ENCODE measurements around the gene PREPL. TPM values are rescaled to one million over a fixed set of nuclear protein-coding genes. Genes with fewer than 3 reads are reported as not detected.

The PREPL gene
- total RNA-seq, 1 donor from 2014 or later: 19.4 TPM

- DNase-seq: peak; percentile 63
Observed at GRCh38 chr2:44291281-44292248, 69.7 kb downstream of the PREPL start.

- DNase-seq: no peak
Observed at GRCh38 chr2:44290261-44290660, 71.0 kb downstream of the PREPL start.

DNA sequence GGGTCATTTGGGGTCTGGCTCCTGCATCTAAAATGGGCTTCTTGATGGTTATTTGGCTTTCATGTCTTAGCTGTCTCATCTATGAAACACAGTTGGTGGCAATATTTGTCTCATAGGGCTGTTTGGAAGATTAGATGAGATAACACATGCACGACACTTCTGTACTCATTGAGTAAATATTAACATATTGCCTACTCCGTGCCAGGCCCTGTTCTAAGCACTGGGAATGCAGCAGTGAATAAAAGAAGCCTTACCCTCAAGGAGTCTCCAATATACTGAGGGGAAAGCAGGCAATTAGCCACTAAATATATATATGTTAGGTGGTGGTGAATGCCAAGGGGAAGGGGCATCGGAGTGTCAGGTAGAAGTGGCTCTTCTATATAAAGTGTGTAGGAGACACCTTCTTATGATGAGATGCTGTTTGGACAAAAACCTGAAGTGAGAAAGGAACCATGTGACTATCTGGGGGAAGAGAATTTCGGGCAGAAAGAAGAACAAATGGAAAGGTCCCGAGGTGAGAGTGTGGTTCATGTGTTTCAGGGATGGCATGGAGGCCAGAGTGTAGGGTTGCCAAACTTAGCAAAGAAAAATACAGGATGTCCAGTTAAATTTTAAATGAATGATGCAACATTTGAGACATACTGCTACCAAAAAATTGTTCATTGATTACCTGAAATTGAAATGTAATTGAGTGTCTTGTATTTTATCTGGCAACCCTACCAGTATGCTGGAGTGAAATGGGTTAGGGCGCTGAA lies 74.2 kb downstream of the PREPL start:
- DNase-seq: no peak

GRCh38 chr2:44286119-44286883 lies 75.0 kb downstream of the PREPL start:
- no peak for DNase-seq

DNA sequence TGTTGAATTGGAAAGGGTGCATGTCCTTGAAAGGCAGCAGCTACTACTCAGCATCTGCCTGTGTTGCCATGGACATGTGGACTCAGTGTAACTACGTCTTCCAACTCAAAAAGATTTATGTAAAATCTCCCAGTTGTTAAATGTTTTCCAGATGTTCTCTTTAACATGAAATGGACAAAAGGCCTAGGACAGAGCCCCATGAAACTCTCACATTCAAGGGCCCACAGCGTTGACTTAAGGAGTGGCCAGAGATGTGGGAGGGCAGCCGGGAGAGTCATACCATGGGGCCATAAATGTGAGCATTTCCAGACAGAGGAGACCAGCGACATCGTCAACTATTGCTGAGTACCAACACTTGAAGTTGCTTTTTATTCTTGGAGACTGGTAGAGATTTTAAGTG lies 76.1 kb downstream of the PREPL start:
- no peak for DNase-seq

- no peak for DNase-seq
Observed at GRCh38 chr2:44283116-44283666, 78.1 kb downstream of the PREPL start.

GRCh38 chr2:44280869-44281268 lies 80.4 kb downstream of the PREPL start:
- no peak for DNase-seq

GRCh38 chr2:44277541-44277940 lies 83.8 kb downstream of the PREPL start:
- DNase-seq: no peak

GRCh38 chr2:44275927-44276303 lies 85.4 kb downstream of the PREPL start:
- no peak for DNase-seq

DNA sequence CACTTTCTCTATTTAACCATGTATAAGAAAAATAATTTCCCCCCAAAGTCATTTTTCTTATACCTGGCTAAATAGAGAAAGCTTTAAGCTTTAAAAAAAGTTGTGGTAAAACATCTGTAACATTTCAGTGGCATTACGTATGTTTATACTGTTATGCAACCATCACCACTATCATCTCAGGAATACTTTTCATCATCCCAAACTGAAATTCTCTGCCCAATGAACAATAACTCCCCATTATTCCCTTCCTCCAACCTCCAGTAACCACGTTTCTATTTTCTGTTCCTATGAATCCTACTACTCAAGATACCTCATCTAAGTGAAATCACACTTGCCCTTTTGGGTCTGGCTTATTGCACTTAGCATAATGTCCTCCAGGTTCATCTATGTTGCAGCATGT lies 87.7 kb downstream of the PREPL start:
- DNase-seq: no peak

DNA sequence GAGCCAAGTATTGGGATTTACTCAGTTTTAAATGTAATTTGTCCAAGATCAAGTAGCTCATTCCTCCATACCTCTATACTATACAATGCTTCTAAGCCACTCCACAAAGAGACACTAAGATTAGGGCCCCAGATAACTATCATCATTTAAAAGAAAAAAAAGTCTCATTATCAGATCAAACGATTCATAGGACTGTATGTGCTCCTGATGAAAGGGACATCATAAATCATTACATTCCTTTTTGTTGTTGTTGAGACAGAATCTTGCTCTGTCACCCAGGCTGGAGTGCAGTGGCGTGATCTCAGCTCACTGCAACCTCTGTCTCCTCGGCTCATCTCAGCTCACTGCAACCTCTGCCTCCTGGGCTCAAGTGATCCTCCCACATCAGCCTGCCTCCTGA lies 88.2 kb downstream of the PREPL start:
- no peak for DNase-seq

DNA sequence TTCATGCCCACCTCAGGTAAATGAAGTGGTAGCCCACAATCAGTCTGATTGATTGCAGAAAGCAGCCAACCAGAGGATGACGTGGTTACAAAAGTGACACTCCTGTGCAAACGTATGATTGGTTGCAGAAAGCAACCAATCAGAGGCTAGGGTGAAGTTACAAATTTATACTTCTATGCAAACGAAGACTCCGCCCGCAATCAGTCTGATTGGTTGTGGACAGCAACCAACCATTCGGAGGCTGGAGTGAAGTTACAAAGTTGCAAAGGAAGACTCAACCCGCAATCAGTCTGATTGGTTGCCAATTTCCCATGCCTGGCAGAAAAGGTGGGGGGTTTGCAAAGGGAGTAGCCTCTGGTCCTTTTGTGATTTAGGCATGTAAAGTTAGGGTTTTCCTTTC lies 90.0 kb downstream of the PREPL start:
- no peak for DNase-seq

DNA sequence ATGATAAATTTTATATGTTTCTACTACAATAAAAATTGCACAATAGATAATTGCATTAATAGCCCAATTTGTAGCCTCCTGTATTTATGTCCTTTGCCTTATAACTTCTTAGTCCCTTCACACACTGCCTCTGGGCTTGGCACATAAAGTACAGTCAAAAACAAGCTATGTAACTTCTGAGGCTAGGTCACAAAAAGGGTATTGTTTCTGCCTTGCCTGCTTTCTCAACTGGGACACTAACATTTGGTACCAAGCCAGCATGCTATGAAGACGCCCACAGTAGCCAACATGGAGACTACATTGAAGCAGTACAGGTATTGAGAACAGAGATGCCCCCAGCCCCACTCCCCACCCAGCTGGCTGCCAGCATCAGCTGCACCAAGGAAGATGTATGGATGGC lies 91.5 kb downstream of the PREPL start:
- no peak for DNase-seq

- no peak for DNase-seq
Observed at GRCh38 chr2:44267796-44268648, 93.3 kb downstream of the PREPL start.

Other genes starting within 250 kb of the PREPL start
- 23.3 and 26.2 TPM in 2 replicates for gene PPM1B, start 192.6 kb downstream of the PREPL start, total RNA-seq
- 0.09 and 0.17 TPM in 2 replicates for gene SLC3A1, start 86.0 kb downstream of the PREPL start, total RNA-seq
- 3.5 and 4.8 TPM in 2 replicates for gene CAMKMT, start 453 bp upstream of the PREPL start, total RNA-seq